GM19193 (cell line): ENCODE data around the gene SLC38A11.

ENCODE experiments used
- POLR2A ChIP-seq: IDR thresholded peaks from 4 replicates; pipeline ENCODE4 v1.6.1; 2011; ENCODE audit not compliant: insufficient read depth, insufficient read length; ENCODE audit errors: extremely low read depth

Gene SLC38A11

GRCh38 chr2:164896226-164896625, 59.1 kb downstream of the SLC38A11 start:
- no peak for TF ChIP-seq POLR2A

GRCh38 chr2:164891460-164891859, 63.9 kb downstream of the SLC38A11 start:
- no peak for TF ChIP-seq POLR2A

GRCh38 chr2:164890544-164890943, 64.8 kb downstream of the SLC38A11 start:
- no peak for TF ChIP-seq POLR2A

GRCh38 chr2:164888592-164888991, 66.7 kb downstream of the SLC38A11 start:
- TF ChIP-seq POLR2A: no peak

- TF ChIP-seq POLR2A: no peak
Measured at GRCh38 chr2:164887434-164888144, 67.7 kb downstream of the SLC38A11 start.

GRCh38 chr2:164882276-164882675, 73.0 kb downstream of the SLC38A11 start:
- TF ChIP-seq POLR2A: no peak

- TF ChIP-seq POLR2A: no peak
Measured at GRCh38 chr2:164881524-164881923, 73.8 kb downstream of the SLC38A11 start.

GRCh38 chr2:164879901-164880535, 75.3 kb downstream of the SLC38A11 start:
- no peak for TF ChIP-seq POLR2A

GRCh38 chr2:164877927-164878326, 77.4 kb downstream of the SLC38A11 start:
- no peak for TF ChIP-seq POLR2A

- TF ChIP-seq POLR2A: no peak
Measured at GRCh38 chr2:164877169-164877568, 78.2 kb downstream of the SLC38A11 start.

- TF ChIP-seq POLR2A: no peak
Measured at GRCh38 chr2:164875334-164876205, 79.8 kb downstream of the SLC38A11 start.

GRCh38 chr2:164873210-164873908, 82.0 kb downstream of the SLC38A11 start:
- TF ChIP-seq POLR2A: no peak

- TF ChIP-seq POLR2A: no peak
Measured at GRCh38 chr2:164871404-164871803, 83.9 kb downstream of the SLC38A11 start.

- no peak for TF ChIP-seq POLR2A
Measured at GRCh38 chr2:164869420-164869772, 85.9 kb downstream of the SLC38A11 start.
